Tongue (tissue), 2 donors: ENCODE results near the gene NEK10. TPM values are rescaled to one million over a fixed set of nuclear protein-coding genes. Genes with fewer than 3 reads are reported as not detected.

Source experiments
- DNase-seq: peaks from one replicate; pipeline ENCODE4 v3.0.0-alpha.2; 2015
- total RNA-seq: library from RNA; depleted of rRNA; stranded (reverse); fragments of >200 nt; gene quantifications from one replicate; pipeline ENCODE4 v1.2.3, GENCODE V29; 2014

NEK10 gene
- total RNA-seq, 1 donor from 2014 or later = 40.5 TPM

GRCh38 chr3:27165321-27165721 lies 203.9 kb downstream of the NEK10 start:
- DNase-seq = peak; percentile 3

- no peak for DNase-seq
Observed at GRCh38 chr3:27160779-27161287, 208.3 kb downstream of the NEK10 start.

GRCh38 chr3:27160146-27160545 lies 209.0 kb downstream of the NEK10 start:
- DNase-seq = no peak

- no peak for DNase-seq
Observed at GRCh38 chr3:27147215-27147614, 222.0 kb downstream of the NEK10 start.

GRCh38 chr3:27146786-27147185 lies 222.4 kb downstream of the NEK10 start:
- DNase-seq = no peak

- DNase-seq = no peak
Observed at GRCh38 chr3:27145719-27146118, 223.5 kb downstream of the NEK10 start.

GRCh38 chr3:27141668-27142067 lies 227.5 kb downstream of the NEK10 start:
- DNase-seq = no peak

- no peak for DNase-seq
Observed at GRCh38 chr3:27138562-27138961, 230.6 kb downstream of the NEK10 start.

GRCh38 chr3:27138005-27138404 lies 231.2 kb downstream of the NEK10 start:
- no peak for DNase-seq

- DNase-seq = peak; percentile 85
Observed at GRCh38 chr3:27134171-27134796, 234.9 kb downstream of the NEK10 start.

- no peak for DNase-seq
Observed at GRCh38 chr3:27133060-27133459, 236.1 kb downstream of the NEK10 start.

- no peak for DNase-seq
Observed at GRCh38 chr3:27130796-27131195, 238.4 kb downstream of the NEK10 start.

GRCh38 chr3:27127879-27128278 lies 241.3 kb downstream of the NEK10 start:
- no peak for DNase-seq

GRCh38 chr3:27127195-27127594 lies 242.0 kb downstream of the NEK10 start:
- DNase-seq = no peak

- DNase-seq = no peak
Observed at GRCh38 chr3:27125821-27126501, 243.2 kb downstream of the NEK10 start.

GRCh38 chr3:27119639-27120038 lies 249.5 kb downstream of the NEK10 start:
- DNase-seq = no peak

- DNase-seq = no peak
Observed at GRCh38 chr3:27115352-27115751, 253.8 kb downstream of the NEK10 start.

GRCh38 chr3:27114684-27115083 lies 254.5 kb downstream of the NEK10 start:
- DNase-seq = no peak

GRCh38 chr3:27114129-27114528 lies 255.1 kb downstream of the NEK10 start:
- no peak for DNase-seq

- DNase-seq = no peak
Observed at GRCh38 chr3:27110020-27110419, 259.2 kb downstream of the NEK10 start.

- DNase-seq = no peak
Observed at GRCh38 chr3:27108322-27108721, 260.9 kb downstream of the NEK10 start.

- no peak for DNase-seq
Observed at GRCh38 chr3:27105904-27106303, 263.3 kb downstream of the NEK10 start.

- DNase-seq = no peak
Observed at GRCh38 chr3:27097182-27097581, 272.0 kb downstream of the NEK10 start.
